Astrocyte of the spinal cord (primary cell): Measurements from ENCODE around the gene SUMO2.

Source experiments
- DNase-seq: peaks from one replicate; pipeline ENCODE4 v3.0.0; 2011; ENCODE audit warnings: low read depth, low spot score
- H3K4me3 ChIP-seq: 2 replicates; pipeline ENCODE4 v1.5.1; 2011; ENCODE audit warnings: low read depth, mild to moderate bottlenecking, low read length, moderate library complexity
- CTCF ChIP-seq: IDR thresholded peaks from 2 replicates; pipeline ENCODE4 v1.5.1; 2012; ENCODE audit warnings: low read depth, mild to moderate bottlenecking, low read length, inconsistent platforms
- in situ Hi-C: cut with HindIII; loops from 2 replicates; pipeline ENCODE4 v1.10.0; 2017; ENCODE audit warnings: low sequenced_read_pairs

SUMO2 gene

GRCh38 chr17:75205793-75206163 is 23.0 kb upstream of the SUMO2 start:
- H3K4me3 ChIP-seq, result peak overlapping the region; percentile 75
- TF ChIP-seq CTCF, result no peak
- in situ Hi-C loops, result no loop called here
- DNase-seq, result no peak

- no peak for TF ChIP-seq CTCF
- peak within 1 kb of the TSS; percentile 75 for H3K4me3 ChIP-seq
- peak; percentile 94 for DNase-seq
- in situ Hi-C loops, result no loop called here
Observed at GRCh38 chr17:75205037-75205792, 22.5 kb upstream of the SUMO2 start, which contains the start of gene NUP85. TSS of gene NUP85 (plus strand) at chr17:75205679. CDS start at chr17:75205762, 83 bp downstream.

- in situ Hi-C loops, result no loop called here
- H3K4me3 ChIP-seq, result no peak overlapping the region
- TF ChIP-seq CTCF, result no peak
- no peak for DNase-seq
Observed at GRCh38 chr17:75199886-75200618, 17.3 kb upstream of the SUMO2 start.

- TF ChIP-seq CTCF, result no peak
- in situ Hi-C loops, result no loop called here
- H3K4me3 ChIP-seq, result no peak overlapping the region
- peak; percentile 14 for DNase-seq
Observed at GRCh38 chr17:75194879-75195278, 12.1 kb upstream of the SUMO2 start.

- no peak for DNase-seq
- no peak for TF ChIP-seq CTCF
- H3K4me3 ChIP-seq, result no peak overlapping the region
- in situ Hi-C loops, result no loop called here
Observed at GRCh38 chr17:75191584-75191983, 8.8 kb upstream of the SUMO2 start.

- in situ Hi-C loops, result no loop called here
- DNase-seq, result no peak
- H3K4me3 ChIP-seq, result no peak overlapping the region
- no peak for TF ChIP-seq CTCF
Observed at GRCh38 chr17:75188614-75189013, 5.9 kb upstream of the SUMO2 start.
